T-helper 1 cell treated with Interleukin-12 subunit alpha and Interleukin-12 subunit beta and Interleukin-4 antibody, amounts not matched to agents 30 μg/mL and 1 μg/mL, for 36 hours (primary cell): Measurements from ENCODE around the gene TMEM242.
A peak's percentile ranks its signal among the peaks of the same experiment; 100 is the strongest.

Experiments used
- H3K27ac Mint-ChIP-seq: one replicate; pipeline ENCODE4 v1.8.0; 2021; ENCODE audit warnings: mild to moderate bottlenecking, mixed read lengths
- H3K27me3 Mint-ChIP-seq: one replicate; pipeline ENCODE4 v1.8.0; 2021; ENCODE audit warnings: low read depth, mixed read lengths
- H3K36me3 Mint-ChIP-seq: one replicate; pipeline ENCODE4 v1.8.0; 2021; ENCODE audit warnings: low read depth, mixed read lengths
- H3K4me1 Mint-ChIP-seq: one replicate; pipeline ENCODE4 v1.8.0; 2021; ENCODE audit warnings: low read depth, mixed read lengths
- H3K4me3 Mint-ChIP-seq: one replicate; pipeline ENCODE4 v1.8.0; 2021; ENCODE audit warnings: mild to moderate bottlenecking, moderate library complexity, mixed read lengths
- H3K9me3 Mint-ChIP-seq: one replicate; pipeline ENCODE4 v1.8.0; 2021; ENCODE audit warnings: mixed read lengths

Gene TMEM242

GRCh38 chr6:157246771-157247484, 76.4 kb downstream of the TMEM242 start:
- Mint-ChIP-seq H3K27me3 (peaks cover 39% of the 10 kb centered on the region), H3K36me3 (no peaks in the 10 kb centered on the region), H3K9me3 (peaks cover 10% of the 10 kb centered on the region), H3K4me3 (no peak overlapping the region), H3K27ac (no peak overlapping the region), H3K4me1 (no peaks in the 10 kb centered on the region)

DNA sequence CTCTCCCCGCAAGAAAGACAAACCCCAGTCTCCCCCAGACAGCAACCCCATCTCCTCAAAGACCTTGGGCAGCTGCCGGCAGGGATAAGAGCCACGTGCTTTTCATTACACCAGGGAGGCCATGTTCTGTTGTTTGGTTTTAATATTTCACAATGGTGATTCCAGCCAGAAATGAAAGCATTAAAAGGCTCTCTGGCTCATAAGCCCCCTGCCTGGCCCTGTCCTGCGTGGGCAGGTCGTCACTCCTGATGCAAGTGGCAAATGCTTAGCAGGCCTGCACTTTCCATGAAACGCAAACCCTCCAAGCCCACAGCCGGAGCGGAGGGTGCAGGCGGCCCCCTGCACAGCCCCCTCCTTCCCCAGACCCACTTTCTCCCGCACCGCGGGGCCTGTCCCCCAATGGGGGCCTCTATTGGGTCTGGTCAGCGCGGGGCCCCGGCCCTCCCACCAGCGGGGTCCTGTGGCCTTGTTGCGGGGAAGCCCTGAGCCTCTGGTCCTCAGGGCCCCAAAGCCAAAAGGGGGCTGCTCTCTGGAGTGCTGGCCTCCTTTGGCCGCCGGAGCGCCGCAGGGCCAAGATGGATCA, 77.2 kb downstream of the TMEM242 start:
- H3K27me3 Mint-ChIP-seq: peaks cover 36% of the 10 kb centered on the region
- H3K36me3 Mint-ChIP-seq: no peaks in the 10 kb centered on the region
- no peak overlapping the region for H3K4me3 Mint-ChIP-seq
- no peaks in the 10 kb centered on the region for H3K4me1 Mint-ChIP-seq
- H3K27ac Mint-ChIP-seq: no peak overlapping the region
- H3K9me3 Mint-ChIP-seq: peaks cover 10% of the 10 kb centered on the region

- H3K27ac Mint-ChIP-seq: no peak overlapping the region
- peaks cover 2% of the 10 kb centered on the region for H3K4me1 Mint-ChIP-seq
- no peak overlapping the region for H3K4me3 Mint-ChIP-seq
- H3K9me3 Mint-ChIP-seq: peaks cover 10% of the 10 kb centered on the region
- H3K27me3 Mint-ChIP-seq: peaks cover 36% of the 10 kb centered on the region
- no peaks in the 10 kb centered on the region for H3K36me3 Mint-ChIP-seq
These were observed 77.9 kb downstream of the TMEM242 start for GRCh38 chr6:157245436-157245835.

- Mint-ChIP-seq H3K27ac (no peak overlapping the region), H3K4me1 (peaks cover 3% of the 10 kb centered on the region), H3K4me3 (no peak overlapping the region)
These were observed 78.5 kb downstream of the TMEM242 start for GRCh38 chr6:157244780-157245179.

DNA sequence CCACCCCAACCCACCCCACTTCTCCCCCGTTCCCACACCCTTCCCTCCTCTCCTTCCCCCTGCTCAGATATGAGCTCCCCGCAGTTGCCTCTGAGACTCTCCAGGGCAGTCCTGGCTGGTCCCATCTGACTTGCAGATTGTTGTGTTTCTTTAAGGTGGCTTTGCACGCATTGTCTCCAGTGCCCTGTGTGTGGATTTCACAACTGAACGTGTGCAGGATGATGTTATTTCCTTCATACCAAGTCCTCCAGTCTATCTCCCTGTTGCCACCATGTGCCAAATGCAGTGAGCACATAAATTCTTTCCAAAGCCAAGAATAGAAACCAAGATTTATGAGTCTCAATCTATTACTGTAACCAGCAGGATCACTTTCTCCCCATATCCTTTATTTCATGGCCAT, 79.1 kb downstream of the TMEM242 start:
- H3K36me3 Mint-ChIP-seq: no peaks in the 10 kb centered on the region
- H3K4me3 Mint-ChIP-seq: no peak overlapping the region

More at GRCh38 chr6:157244780-157245179, 78.5 kb downstream of the TMEM242 start:
- peaks cover 31% of the 10 kb centered on the region for H3K27me3 Mint-ChIP-seq
- H3K36me3 Mint-ChIP-seq: no peaks in the 10 kb centered on the region
- H3K9me3 Mint-ChIP-seq: peaks cover 10% of the 10 kb centered on the region

GRCh38 chr6:157242791-157243190, 80.5 kb downstream of the TMEM242 start:
- Mint-ChIP-seq H3K9me3 (peaks cover 5% of the 10 kb centered on the region), H3K4me3 (no peak overlapping the region), H3K36me3 (peaks cover 3% of the 10 kb centered on the region), H3K4me1 (peaks cover 5% of the 10 kb centered on the region), H3K27ac (no peak overlapping the region), H3K27me3 (peaks cover 29% of the 10 kb centered on the region)

More for the DNA sequence above, 79.1 kb downstream of the TMEM242 start:
- H3K27ac Mint-ChIP-seq: no peak overlapping the region
- peaks cover 26% of the 10 kb centered on the region for H3K27me3 Mint-ChIP-seq
- peaks cover 3% of the 10 kb centered on the region for H3K4me1 Mint-ChIP-seq
- H3K9me3 Mint-ChIP-seq: peaks cover 10% of the 10 kb centered on the region

GRCh38 chr6:157240960-157241311, 82.4 kb downstream of the TMEM242 start:
- Mint-ChIP-seq H3K27me3 (peaks cover 39% of the 10 kb centered on the region), H3K36me3 (peaks cover 3% of the 10 kb centered on the region), H3K9me3 (peaks cover 5% of the 10 kb centered on the region), H3K4me3 (no peak overlapping the region), H3K4me1 (peaks cover 5% of the 10 kb centered on the region), H3K27ac (no peak overlapping the region)

- H3K4me1 Mint-ChIP-seq: peaks cover 10% of the 10 kb centered on the region
- H3K27ac Mint-ChIP-seq: no peak overlapping the region
- peak overlapping the region; percentile 42 for H3K4me3 Mint-ChIP-seq
- peaks cover 6% of the 10 kb centered on the region for H3K36me3 Mint-ChIP-seq
- peaks cover 5% of the 10 kb centered on the region for H3K9me3 Mint-ChIP-seq
- peaks cover 45% of the 10 kb centered on the region for H3K27me3 Mint-ChIP-seq
These were observed 83.0 kb downstream of the TMEM242 start for GRCh38 chr6:157240059-157240959.

GRCh38 chr6:157239671-157240058, 83.7 kb downstream of the TMEM242 start:
- Mint-ChIP-seq H3K27me3 (peaks cover 50% of the 10 kb centered on the region), H3K9me3 (peaks cover 5% of the 10 kb centered on the region), H3K4me3 (no peak overlapping the region), H3K36me3 (peaks cover 6% of the 10 kb centered on the region), H3K4me1 (peaks cover 12% of the 10 kb centered on the region), H3K27ac (no peak overlapping the region)
